Muscle layer of colon (tissue), 2 donors: ENCODE data around the gene LRRC4C.

Experiments
- H3K27ac ChIP-seq: one replicate; pipeline ENCODE4 v1.7.0; 2013; ENCODE audit warnings: low read depth, mild to moderate bottlenecking, low read length, moderate library complexity
- H3K27me3 ChIP-seq, 2 donors: one replicate each; pipeline ENCODE4 v1.7.0; 2013; ENCODE audit warnings: low read length in 2 of 2, mild to moderate bottlenecking in 2 of 2; ENCODE audit not compliant: insufficient read depth in 2 of 2, control insufficient read depth in 1 of 2
- H3K36me3 ChIP-seq: one replicate; pipeline ENCODE4 v1.7.0; 2013; ENCODE audit warnings: mild to moderate bottlenecking, low read length; ENCODE audit not compliant: insufficient read depth
- H3K4me1 ChIP-seq: one replicate; pipeline ENCODE4 v1.7.0; 2013; ENCODE audit warnings: mild to moderate bottlenecking, low read length; ENCODE audit not compliant: insufficient read depth
- H3K4me3 ChIP-seq, 2 donors: one replicate each; pipeline ENCODE4 v1.7.0; 2013; ENCODE audit warnings: low read length in 2 of 2, low read depth in 1 of 2, mild to moderate bottlenecking in 1 of 2, moderate library complexity in 1 of 2
- H3K9ac ChIP-seq: one replicate; pipeline ENCODE4 v1.7.0; 2013; ENCODE audit warnings: low read length
- H3K9me3 ChIP-seq: one replicate; pipeline ENCODE4 v1.7.0; 2013; ENCODE audit warnings: mild to moderate bottlenecking, low read length
- donor health status: abdominal sarcoma.
- donor health status: Adenocarcinoma of cecum.

The LRRC4C gene

GRCh38 chr11:40134820-40135570 lies 1324.5 kb downstream of the LRRC4C start:
- Histone ChIP-seq H3K9ac (no peak overlapping the region), H3K27ac (no peak overlapping the region), H3K4me3 (no peak overlapping the region)

DNA sequence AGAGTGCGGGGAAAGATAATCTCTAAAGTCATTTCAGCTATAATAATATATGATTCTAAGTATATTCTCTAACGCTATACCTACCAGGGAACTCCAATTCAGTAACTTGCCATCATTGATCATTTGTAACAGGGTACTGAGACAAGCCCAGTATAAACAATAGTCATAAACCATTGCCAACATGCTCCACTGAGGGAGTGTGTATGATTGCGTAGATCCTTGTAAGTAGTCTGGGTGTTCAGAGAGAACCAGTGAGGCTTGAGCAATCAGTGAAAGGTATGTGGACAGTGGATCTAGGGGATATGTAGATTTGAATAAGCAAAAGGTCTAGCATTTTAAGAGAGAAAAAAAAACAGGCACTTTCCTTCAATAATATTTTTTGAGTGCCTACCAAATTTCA lies 1326.0 kb downstream of the LRRC4C start:
- Histone ChIP-seq H3K9ac (no peak overlapping the region), H3K27me3 (no peaks in the 10 kb centered on the region)

More at GRCh38 chr11:40134820-40135570, 1324.5 kb downstream of the LRRC4C start:
- Histone ChIP-seq H3K27me3 (no peaks in the 10 kb centered on the region), H3K4me1 (no peaks in the 10 kb centered on the region), H3K9me3 (no peaks in the 10 kb centered on the region), H3K36me3 (no peaks in the 10 kb centered on the region)

GRCh38 chr11:40132912-40133311 lies 1326.5 kb downstream of the LRRC4C start:
- H3K36me3 ChIP-seq, result no peaks in the 10 kb centered on the region
- no peaks in the 10 kb centered on the region for H3K9me3 ChIP-seq
- H3K4me1 ChIP-seq, result no peaks in the 10 kb centered on the region
- no peak overlapping the region for H3K9ac ChIP-seq
- no peak overlapping the region for H3K27ac ChIP-seq
- no peak overlapping the region for H3K4me3 ChIP-seq
- no peaks in the 10 kb centered on the region for H3K27me3 ChIP-seq

More for the DNA sequence above, 1326.0 kb downstream of the LRRC4C start:
- Histone ChIP-seq H3K4me3 (no peak overlapping the region), H3K36me3 (no peaks in the 10 kb centered on the region), H3K4me1 (no peaks in the 10 kb centered on the region), H3K27ac (no peak overlapping the region), H3K9me3 (no peaks in the 10 kb centered on the region)

- Histone ChIP-seq H3K4me3 (no peak overlapping the region), H3K27ac (no peak overlapping the region)
These were observed 1329.0 kb downstream of the LRRC4C start for GRCh38 chr11:40130427-40130826.

DNA sequence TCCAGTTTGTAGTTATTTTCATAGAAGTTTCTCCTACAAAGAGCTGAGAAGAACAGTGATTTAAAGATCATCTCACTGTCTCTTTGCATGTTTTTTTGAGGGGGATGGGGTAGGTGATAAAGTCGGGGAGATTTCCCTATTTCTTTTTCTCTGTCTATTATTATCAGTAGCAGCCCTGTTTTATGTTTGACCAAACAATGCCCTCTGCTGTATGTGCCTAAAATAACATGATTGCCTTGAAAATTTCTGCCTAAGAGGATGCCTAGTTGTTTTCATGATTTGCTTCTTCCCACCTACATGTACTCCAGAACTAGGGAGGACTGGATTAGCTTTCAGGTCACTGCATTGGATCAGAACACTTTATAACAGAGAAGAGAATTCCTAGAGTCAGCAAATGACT lies 1330.2 kb downstream of the LRRC4C start:
- no peaks in the 10 kb centered on the region for H3K4me1 ChIP-seq
- no peak overlapping the region for H3K9ac ChIP-seq
- H3K27ac ChIP-seq, result no peak overlapping the region
- no peaks in the 10 kb centered on the region for H3K9me3 ChIP-seq
- no peaks in the 10 kb centered on the region for H3K36me3 ChIP-seq
- H3K27me3 ChIP-seq, result no peaks in the 10 kb centered on the region
- H3K4me3 ChIP-seq, result no peak overlapping the region

More at GRCh38 chr11:40130427-40130826, 1329.0 kb downstream of the LRRC4C start:
- Histone ChIP-seq H3K4me1 (no peaks in the 10 kb centered on the region), H3K27me3 (no peaks in the 10 kb centered on the region), H3K9me3 (no peaks in the 10 kb centered on the region), H3K36me3 (no peaks in the 10 kb centered on the region), H3K9ac (no peak overlapping the region)

- no peaks in the 10 kb centered on the region for H3K9me3 ChIP-seq
- H3K4me3 ChIP-seq, result no peak overlapping the region
- H3K9ac ChIP-seq, result no peak overlapping the region
- no peaks in the 10 kb centered on the region for H3K27me3 ChIP-seq
- H3K27ac ChIP-seq, result no peak overlapping the region
- H3K4me1 ChIP-seq, result no peaks in the 10 kb centered on the region
- no peaks in the 10 kb centered on the region for H3K36me3 ChIP-seq
These were observed 1334.4 kb downstream of the LRRC4C start for GRCh38 chr11:40125054-40125453.

GRCh38 chr11:40119661-40120060 lies 1339.8 kb downstream of the LRRC4C start:
- Histone ChIP-seq H3K4me1 (no peaks in the 10 kb centered on the region), H3K4me3 (no peak overlapping the region), H3K9me3 (no peaks in the 10 kb centered on the region), H3K27me3 (no peaks in the 10 kb centered on the region), H3K9ac (no peak overlapping the region), H3K36me3 (no peaks in the 10 kb centered on the region), H3K27ac (no peak overlapping the region)

DNA sequence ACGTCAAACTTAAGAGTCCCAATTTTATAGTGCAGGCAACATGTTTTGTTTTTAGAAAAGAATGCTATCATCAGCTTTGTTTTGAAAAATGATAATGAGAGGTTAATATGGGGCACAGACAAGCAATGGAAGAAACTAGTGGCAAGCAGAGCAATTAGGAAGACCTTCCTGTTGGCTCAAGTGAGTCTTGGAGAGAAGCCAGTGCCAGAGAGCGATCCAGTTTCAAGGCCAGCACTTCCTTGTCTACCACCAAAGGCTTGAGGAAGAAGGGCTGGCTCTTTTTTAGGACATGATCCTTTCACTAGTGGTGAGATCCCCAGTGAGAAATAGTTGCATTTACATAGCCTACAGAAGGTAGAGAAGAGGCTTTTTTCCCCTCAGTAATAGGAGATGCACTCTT lies 1340.7 kb downstream of the LRRC4C start:
- Histone ChIP-seq H3K4me3 (no peak overlapping the region), H3K4me1 (no peaks in the 10 kb centered on the region), H3K27me3 (no peaks in the 10 kb centered on the region), H3K9ac (no peak overlapping the region), H3K36me3 (no peaks in the 10 kb centered on the region), H3K27ac (no peak overlapping the region), H3K9me3 (no peaks in the 10 kb centered on the region)

- Histone ChIP-seq H3K4me3 (no peak overlapping the region), H3K27me3 (no peaks in the 10 kb centered on the region), H3K4me1 (no peaks in the 10 kb centered on the region), H3K27ac (no peak overlapping the region), H3K9ac (no peak overlapping the region), H3K36me3 (no peaks in the 10 kb centered on the region), H3K9me3 (no peaks in the 10 kb centered on the region)
These were observed 1341.4 kb downstream of the LRRC4C start for GRCh38 chr11:40118026-40118425.

- H3K36me3 ChIP-seq, result no peaks in the 10 kb centered on the region
- no peak overlapping the region for H3K27ac ChIP-seq
- no peak overlapping the region for H3K9ac ChIP-seq
These were observed 1354.4 kb downstream of the LRRC4C start for GRCh38 chr11:40104941-40105550.

DNA sequence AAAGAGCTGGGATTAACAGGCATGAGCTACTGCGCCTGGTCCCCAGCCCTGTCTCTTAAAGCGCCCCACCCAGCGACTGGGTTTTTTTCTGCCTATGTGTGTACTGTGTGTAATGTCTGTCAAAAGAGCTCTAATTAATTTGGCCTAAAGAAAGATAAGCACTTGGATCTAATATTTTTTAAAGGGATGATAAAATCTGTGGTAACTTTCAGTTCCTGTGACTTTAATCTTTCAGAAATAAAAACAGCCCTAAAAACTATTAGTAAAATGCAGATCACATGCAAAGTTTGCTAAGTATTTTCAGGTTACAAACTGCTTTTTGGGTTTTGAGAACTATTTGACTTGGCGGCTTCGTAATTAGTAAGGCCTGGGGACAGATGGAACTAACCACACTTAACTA lies 1358.7 kb downstream of the LRRC4C start:
- no peak overlapping the region for H3K4me3 ChIP-seq
- H3K9me3 ChIP-seq, result no peaks in the 10 kb centered on the region
- H3K4me1 ChIP-seq, result no peaks in the 10 kb centered on the region
- H3K27me3 ChIP-seq, result no peaks in the 10 kb centered on the region
- no peaks in the 10 kb centered on the region for H3K36me3 ChIP-seq
- H3K27ac ChIP-seq, result no peak overlapping the region
- H3K9ac ChIP-seq, result no peak overlapping the region

More at GRCh38 chr11:40104941-40105550, 1354.4 kb downstream of the LRRC4C start:
- no peaks in the 10 kb centered on the region for H3K9me3 ChIP-seq
- H3K27me3 ChIP-seq, result no peaks in the 10 kb centered on the region
- H3K4me3 ChIP-seq, result no peak overlapping the region
- H3K4me1 ChIP-seq, result no peaks in the 10 kb centered on the region

- no peak overlapping the region for H3K4me3 ChIP-seq
- H3K4me1 ChIP-seq, result no peaks in the 10 kb centered on the region
- H3K9me3 ChIP-seq, result no peaks in the 10 kb centered on the region
- H3K9ac ChIP-seq, result no peak overlapping the region
- no peaks in the 10 kb centered on the region for H3K36me3 ChIP-seq
- H3K27ac ChIP-seq, result no peak overlapping the region
- H3K27me3 ChIP-seq, result no peaks in the 10 kb centered on the region
These were observed 1359.3 kb downstream of the LRRC4C start for GRCh38 chr11:40100162-40100553.
